ENCODE measurements around the gene THAP8.
"Not testable (repeated sequence)": the region's sequence is repeated elsewhere in the genome, so short reads cannot be mapped to it uniquely, and the experiment has no call there.

The THAP8 gene

GRCh38 chr19:36067681-36068080, 13.6 kb upstream of the THAP8 start:
- DNase-seq = no peak

- DNase-seq = no peak
These were observed 10.7 kb upstream of the THAP8 start for GRCh38 chr19:36064826-36065225.

GRCh38 chr19:36061367-36061766, 7.3 kb upstream of the THAP8 start:
- DNase-seq = no peak

- no peak for DNase-seq
These were observed 6.3 kb upstream of the THAP8 start for GRCh38 chr19:36060430-36060829.

- no peak for DNase-seq
These were observed 5.3 kb upstream of the THAP8 start for GRCh38 chr19:36059180-36059910.

GRCh38 chr19:36058481-36059179, 4.5 kb upstream of the THAP8 start:
- DNase-seq = no peak

- DNase-seq = peak; percentile 93
These were observed 925 bp upstream of the THAP8 start, which contains the start of gene WDR62 for GRCh38 chr19:36054733-36055686. Gene WDR62 (plus strand): TSS chr19:36054897. CDS start chr19:36054972, 75 bp downstream.

GRCh38 chr19:36051637-36052036, 2.4 kb downstream of the THAP8 start:
- no peak for DNase-seq

GRCh38 chr19:36051236-36051635, 2.8 kb downstream of the THAP8 start:
- DNase-seq = no peak

GRCh38 chr19:36049080-36049698, 4.9 kb downstream of the THAP8 start:
- no peak for DNase-seq

GRCh38 chr19:36047835-36048234, 6.2 kb downstream of the THAP8 start:
- no peak for DNase-seq

- DNase-seq = no peak
These were observed 7.5 kb downstream of the THAP8 start for GRCh38 chr19:36046443-36047050.

- no peak for DNase-seq
These were observed 10.1 kb downstream of the THAP8 start for GRCh38 chr19:36043952-36044351.

GRCh38 chr19:36041831-36042230, 12.3 kb downstream of the THAP8 start:
- DNase-seq = no peak

GRCh38 chr19:36041092-36041491, 13.0 kb downstream of the THAP8 start:
- DNase-seq = not testable (repeated sequence)

GRCh38 chr19:36040495-36040894, 13.6 kb downstream of the THAP8 start:
- DNase-seq = no peak

- DNase-seq = no peak
These were observed 21.6 kb downstream of the THAP8 start, which contains the start of gene CLIP3 for GRCh38 chr19:36032251-36033104. Gene CLIP3 (minus strand): TSS chr19:36032873. CDS start chr19:36032357, 516 bp downstream.

GRCh38 chr19:36031308-36031707, 22.8 kb downstream of the THAP8 start:
- DNase-seq = no peak

GRCh38 chr19:36030264-36031148, 23.6 kb downstream of the THAP8 start:
- DNase-seq = no peak

Data from SHP77 treated with DMSO at 0.1 percent for 48 hours (cell line).